SU-DHL-6 (cell line): ENCODE results near the gene TSPAN4.

Experiments used
- H2AFZ ChIP-seq: fragments of 200-600 bp; sonication (generic); 2 replicates; pipeline ENCODE4 v1.6.1; 2014; ENCODE audit warnings: low read depth, mild to moderate bottlenecking, moderate library complexity, mixed read lengths, antibody characterized with exemption, low read length; ENCODE audit not compliant: severe bottlenecking
- H3F3A ChIP-seq: fragments of 200-600 bp; shearing (Covaris generic); 2 replicates; pipeline ENCODE4 v1.6.0; 2016; ENCODE audit warnings: antibody characterized with exemption, mild to moderate bottlenecking; ENCODE audit not compliant: insufficient read depth
- H3K27ac ChIP-seq: fragments of 200-600 bp; sonication (generic); 2 replicates; pipeline ENCODE4 v1.5.1; 2016; ENCODE audit warnings: low read depth, mild to moderate bottlenecking, low read length, moderate library complexity, mixed read lengths
- H3K27me3 ChIP-seq: fragments of 200-600 bp; sonication (generic), shearing (Covaris generic); 2 replicates; pipeline ENCODE4 v1.6.0; 2014; ENCODE audit warnings: mild to moderate bottlenecking, low read length
- H3K36me3 ChIP-seq: fragments of 200-600 bp; sonication (generic); 2 replicates; pipeline ENCODE4 v1.6.1; 2014; ENCODE audit warnings: mild to moderate bottlenecking, low read length, mixed read lengths
- H3K4me2 ChIP-seq: fragments of 300-600, 200-600 bp; shearing (Covaris generic), sonication (generic); 2 replicates; pipeline ENCODE4 v1.6.0; 2014; ENCODE audit warnings: low read length, low read depth, mild to moderate bottlenecking; ENCODE audit not compliant: poor library complexity, severe bottlenecking
- H3K4me3 ChIP-seq: fragments of 200-600 bp; sonication (generic); 2 replicates; pipeline ENCODE4 v1.5.1; 2014; ENCODE audit warnings: antibody characterized with exemption, low read length, mild to moderate bottlenecking, mixed read lengths; ENCODE audit not compliant: insufficient read depth, poor library complexity, severe bottlenecking
- H3K79me2 ChIP-seq: fragments of 200-600 bp; sonication (generic); 2 replicates; pipeline ENCODE4 v1.6.1; 2014; ENCODE audit warnings: mild to moderate bottlenecking, low read length, moderate library complexity; ENCODE audit not compliant: insufficient read depth
- H3K9ac ChIP-seq: fragments of 200-600 bp; sonication (generic); 2 replicates; pipeline ENCODE4 v1.7.0; 2014; ENCODE audit warnings: mild to moderate bottlenecking, low read length
- H3K9me2 ChIP-seq: fragments of 200-600 bp; sonication (generic); replicated peaks from 2 replicates; pipeline ENCODE4 v1.6.1; 2014; ENCODE audit warnings: low read length; ENCODE audit not compliant: insufficient read depth
- H3K9me3 ChIP-seq: fragments of 200-600 bp; sonication (generic); 2 replicates; pipeline ENCODE4 v1.6.1; 2014; ENCODE audit warnings: low read length, mixed read lengths; ENCODE audit not compliant: insufficient read depth
- H4K20me1 ChIP-seq: fragments of 200-600 bp; sonication (generic); 2 replicates; pipeline ENCODE4 v1.6.1; 2014; ENCODE audit warnings: low read depth, mild to moderate bottlenecking, antibody characterized with exemption, low read length, moderate library complexity, mixed read lengths
- CTCF ChIP-seq: fragments of 200-600 bp; sonication (generic); IDR thresholded peaks from one replicate; pipeline ENCODE4 v1.5.1; 2017; ENCODE audit warnings: antibody characterized with exemption, mild to moderate bottlenecking, low read length, moderate library complexity; ENCODE audit not compliant: insufficient read depth, poor library complexity, severe bottlenecking
- EZH2phosphoT487 ChIP-seq: fragments of 200-600 bp; sonication (generic), shearing (Covaris generic); conservative IDR thresholded peaks from 2 replicates; pipeline ENCODE4 v1.6.1; 2018; ENCODE audit warnings: mild to moderate bottlenecking, antibody characterized with exemption, low read length, moderate library complexity, mixed read lengths

Gene TSPAN4

GRCh38 chr11:877565-877964 is 34.9 kb downstream of the TSPAN4 start:
- H3K9me2 ChIP-seq: no peaks in the 10 kb centered on the region
- H3K4me3 ChIP-seq: no peak overlapping the region
- no peaks in the 10 kb centered on the region for H3K27me3 ChIP-seq
- H4K20me1 ChIP-seq: no peaks in the 10 kb centered on the region
- H3K36me3 ChIP-seq: no peaks in the 10 kb centered on the region
- no peak for TF ChIP-seq CTCF
- TF ChIP-seq EZH2phosphoT487: no peak
- no peaks in the 10 kb centered on the region for H3K79me2 ChIP-seq
- H3K9ac ChIP-seq: no peak overlapping the region
- no peak overlapping the region for H2AFZ ChIP-seq
- no peak overlapping the region for H3K27ac ChIP-seq
- H3K4me2 ChIP-seq: no peak overlapping the region
- H3K9me3 ChIP-seq: no peaks in the 10 kb centered on the region
- H3F3A ChIP-seq: no peaks in the 10 kb centered on the region

- Histone ChIP-seq H3K4me2 (no peak overlapping the region), H4K20me1 (no peaks in the 10 kb centered on the region), H3F3A (no peaks in the 10 kb centered on the region), H3K27me3 (no peaks in the 10 kb centered on the region), H2AFZ (no peak overlapping the region), H3K79me2 (no peaks in the 10 kb centered on the region), H3K9me3 (no peaks in the 10 kb centered on the region), H3K9me2 (no peaks in the 10 kb centered on the region), H3K36me3 (no peaks in the 10 kb centered on the region), H3K4me3 (no peak overlapping the region), H3K27ac (no peak overlapping the region), H3K9ac (no peak overlapping the region)
- TF ChIP-seq CTCF (no peak), EZH2phosphoT487 (no peak)
These were observed 37.8 kb downstream of the TSPAN4 start for GRCh38 chr11:880447-880846.

- Histone ChIP-seq H3K79me2 (no peaks in the 10 kb centered on the region), H3K27ac (no peak overlapping the region), H2AFZ (no peak overlapping the region), H3K9ac (no peak overlapping the region), H3K4me2 (no peak overlapping the region), H3F3A (no peaks in the 10 kb centered on the region), H3K27me3 (no peaks in the 10 kb centered on the region), H3K4me3 (no peak overlapping the region), H3K9me2 (no peaks in the 10 kb centered on the region), H3K36me3 (no peaks in the 10 kb centered on the region), H4K20me1 (no peaks in the 10 kb centered on the region), H3K9me3 (no peaks in the 10 kb centered on the region)
- no peak for TF ChIP-seq EZH2phosphoT487
- TF ChIP-seq CTCF: no peak
These were observed 39.9 kb downstream of the TSPAN4 start for GRCh38 chr11:882596-882995.

- no peak overlapping the region for H3K4me2 ChIP-seq
- H3K9ac ChIP-seq: no peak overlapping the region
- H3K4me3 ChIP-seq: no peak overlapping the region
- no peak overlapping the region for H2AFZ ChIP-seq
- H3K27ac ChIP-seq: no peak overlapping the region
- H3K9me2 ChIP-seq: no peaks in the 10 kb centered on the region
- no peaks in the 10 kb centered on the region for H3K9me3 ChIP-seq
- no peaks in the 10 kb centered on the region for H3K79me2 ChIP-seq
- H3F3A ChIP-seq: no peaks in the 10 kb centered on the region
- H4K20me1 ChIP-seq: no peaks in the 10 kb centered on the region
- TF ChIP-seq CTCF (no peak), EZH2phosphoT487 (no peak)
- no peaks in the 10 kb centered on the region for H3K27me3 ChIP-seq
- no peaks in the 10 kb centered on the region for H3K36me3 ChIP-seq
These were observed 40.9 kb downstream of the TSPAN4 start for GRCh38 chr11:883527-883926.
